MCF 10A (cell line): Measurements from ENCODE around the gene S100A8. TPM values are rescaled to one million over a fixed set of nuclear protein-coding genes. Genes with fewer than 3 reads are reported as not detected.
"Not testable (repeated sequence)": the region's sequence is repeated elsewhere in the genome, so short reads cannot be mapped to it uniquely, and the experiment has no call there.

Experiments
- BruUV-seq: library from RNA; stranded (reverse); fragments of 400-500 nt; replicated peaks from 2 replicates; lab custom pipeline; 2021; lab: Mats Ljungman, UMichigan
- CTCF ChIA-PET: fragments of 300-600 bp; sonication (Branson Sonifier 250); formaldehyde crosslinking; extraction: SDS; loops from one replicate; lab custom pipeline; 2021; ENCODE audit warnings: antibody characterized with exemption, inconsistent platforms; lab: Yijun Ruan, JAX
- POLR2A ChIA-PET: fragments of 300-600, 350-650 bp; sonication (Branson Sonifier 250); formaldehyde crosslinking; extraction: SDS; loops from one replicate; lab custom pipeline; 2020; ENCODE audit warnings: antibody characterized with exemption, inconsistent platforms; lab: Yijun Ruan, JAX
- DNase-seq: peaks from one replicate; pipeline ENCODE4 v3.0.0-alpha.2; 2018; ENCODE audit not compliant: unreplicated experiment
- H3K27ac Mint-ChIP-seq: one replicate; pipeline ENCODE4 v1.8.0; 2022; ENCODE audit warnings: mild to moderate bottlenecking, low read depth, mixed read lengths; ENCODE audit not compliant: unreplicated experiment
- H3K27me3 Mint-ChIP-seq: one replicate; pipeline ENCODE4 v1.8.0; 2022; ENCODE audit warnings: mixed read lengths; ENCODE audit not compliant: insufficient read depth, unreplicated experiment
- H3K36me3 Mint-ChIP-seq: one replicate; pipeline ENCODE4 v1.8.0; 2022; ENCODE audit warnings: mild to moderate bottlenecking, moderate library complexity, mixed read lengths; ENCODE audit not compliant: insufficient read depth, unreplicated experiment
- H3K4me1 Mint-ChIP-seq: one replicate; pipeline ENCODE4 v1.8.0; 2022; ENCODE audit warnings: mixed read lengths; ENCODE audit not compliant: insufficient read depth, unreplicated experiment
- H3K4me3 Mint-ChIP-seq: one replicate; pipeline ENCODE4 v1.8.0; 2022; ENCODE audit warnings: mild to moderate bottlenecking, moderate library complexity, mixed read lengths; ENCODE audit not compliant: unreplicated experiment
- H3K9me3 Mint-ChIP-seq: one replicate; pipeline ENCODE4 v1.8.0; 2022; ENCODE audit warnings: mixed read lengths; ENCODE audit not compliant: unreplicated experiment
- CTCF ChIP-seq: fragments of 200-600 bp; IDR thresholded peaks from one replicate; pipeline ENCODE4 v1.8.0; 2022; ENCODE audit warnings: antibody characterized with exemption, mild to moderate bottlenecking; ENCODE audit not compliant: unreplicated experiment
- intact Hi-C: fragments of 100-400 bp; cut with micrococcal nuclease; formaldehyde crosslinking; loops from 2 replicates; pipeline ENCODE4 v1.14.1; 2022
- total RNA-seq: library from RNA; stranded (reverse); gene quantifications from 2 replicates; pipeline ENCODE4 v1.2.3, GENCODE V29; 2022

Gene S100A8
- total RNA-seq, 1 experiment from 2014 or later: 80.4 TPM

- intact Hi-C loops: no loop called here
- BruUV-seq: no TSS peak
- ChIA-PET CTCF (interaction anchor here (0.8 to 28.2 kb wide), 4 partner anchors 10 to 149 kb away, joined by 3 to 1438 read pairs (median 5); partner anchors contain the start of gene S100A9), POLR2A (interaction anchor here (0.6 to 1.9 kb wide), 3 partner anchors 10 to 143 kb away, joined by 3 to 10 read pairs (median 6); partner anchors contain the start of gene S100A9)
- Mint-ChIP-seq H3K4me1 (peaks cover 10% of the 10 kb centered on the region), H3K27ac (no peak overlapping the region), H3K9me3 (no peaks in the 10 kb centered on the region), H3K4me3 (no peak overlapping the region), H3K36me3 (no peaks in the 10 kb centered on the region), H3K27me3 (peaks cover 81% of the 10 kb centered on the region)
- TF ChIP-seq CTCF: no peak
- DNase-seq: no peak
Observed at GRCh38 chr1:153347856-153348255, 43.0 kb downstream of the S100A8 start.

GRCh38 chr1:153347049-153347448 lies 43.8 kb downstream of the S100A8 start:
- H3K27me3 Mint-ChIP-seq: peaks cover 89% of the 10 kb centered on the region
- H3K4me3 Mint-ChIP-seq, H3K9me3 Mint-ChIP-seq, H3K27ac Mint-ChIP-seq, POLR2A ChIA-PET, H3K4me1 Mint-ChIP-seq, H3K36me3 Mint-ChIP-seq, DNase-seq, BruUV-seq, intact Hi-C loops: not testable (repeated sequence)
- CTCF ChIA-PET: interaction anchor here (0.8 to 28.2 kb wide), 4 partner anchors 7 to 149 kb away, joined by 3 to 1438 read pairs (median 25); no protein-coding TSS in a partner anchor

GRCh38 chr1:153346077-153346723 lies 44.7 kb downstream of the S100A8 start:
- Mint-ChIP-seq H3K36me3 (no peaks in the 10 kb centered on the region), H3K4me1 (peaks cover 10% of the 10 kb centered on the region), H3K27ac (no peak overlapping the region), H3K27me3 (peaks cover 90% of the 10 kb centered on the region), H3K9me3 (peaks cover 8% of the 10 kb centered on the region), H3K4me3 (no peak overlapping the region)
- POLR2A ChIA-PET: no interaction called here
- no peak for TF ChIP-seq CTCF
- intact Hi-C loops: no loop called here
- no TSS peak for BruUV-seq
- CTCF ChIA-PET: interaction anchor here (0.5 to 28.2 kb wide), 5 partner anchors 8 to 150 kb away, joined by 3 to 1438 read pairs (median 4); no protein-coding TSS in a partner anchor
- no peak for DNase-seq

GRCh38 chr1:153345187-153346076 lies 45.4 kb downstream of the S100A8 start:
- Mint-ChIP-seq H3K27ac (no peak overlapping the region), H3K4me1 (peaks cover 10% of the 10 kb centered on the region), H3K36me3 (no peaks in the 10 kb centered on the region), H3K9me3 (peaks cover 8% of the 10 kb centered on the region), H3K4me3 (no peak overlapping the region), H3K27me3 (peaks cover 90% of the 10 kb centered on the region)
- BruUV-seq: no TSS peak
- CTCF ChIA-PET: interaction anchor here (0.6 to 28.2 kb wide), 3 partner anchors 8 to 151 kb away, joined by 4 to 1438 read pairs (median 46); no protein-coding TSS in a partner anchor
- intact Hi-C loops: no loop called here
- no peak for DNase-seq
- POLR2A ChIA-PET: no interaction called here
- no peak for TF ChIP-seq CTCF
